GM20431 (cell line): ENCODE data around the gene RBL2.
"Not testable (repeated sequence)": the region's sequence is repeated elsewhere in the genome, so short reads cannot be mapped to it uniquely, and the experiment has no call there.

ENCODE experiments used
- in situ Hi-C: fragments of 300-500 bp; cut with MseI, MboI; formaldehyde crosslinking; loops from one replicate; pipeline ENCODE4 v1.15.0; 2020; ENCODE audit warnings: low sequenced_read_pairs; ENCODE audit not compliant: unreplicated experiment

The RBL2 gene, protein sequence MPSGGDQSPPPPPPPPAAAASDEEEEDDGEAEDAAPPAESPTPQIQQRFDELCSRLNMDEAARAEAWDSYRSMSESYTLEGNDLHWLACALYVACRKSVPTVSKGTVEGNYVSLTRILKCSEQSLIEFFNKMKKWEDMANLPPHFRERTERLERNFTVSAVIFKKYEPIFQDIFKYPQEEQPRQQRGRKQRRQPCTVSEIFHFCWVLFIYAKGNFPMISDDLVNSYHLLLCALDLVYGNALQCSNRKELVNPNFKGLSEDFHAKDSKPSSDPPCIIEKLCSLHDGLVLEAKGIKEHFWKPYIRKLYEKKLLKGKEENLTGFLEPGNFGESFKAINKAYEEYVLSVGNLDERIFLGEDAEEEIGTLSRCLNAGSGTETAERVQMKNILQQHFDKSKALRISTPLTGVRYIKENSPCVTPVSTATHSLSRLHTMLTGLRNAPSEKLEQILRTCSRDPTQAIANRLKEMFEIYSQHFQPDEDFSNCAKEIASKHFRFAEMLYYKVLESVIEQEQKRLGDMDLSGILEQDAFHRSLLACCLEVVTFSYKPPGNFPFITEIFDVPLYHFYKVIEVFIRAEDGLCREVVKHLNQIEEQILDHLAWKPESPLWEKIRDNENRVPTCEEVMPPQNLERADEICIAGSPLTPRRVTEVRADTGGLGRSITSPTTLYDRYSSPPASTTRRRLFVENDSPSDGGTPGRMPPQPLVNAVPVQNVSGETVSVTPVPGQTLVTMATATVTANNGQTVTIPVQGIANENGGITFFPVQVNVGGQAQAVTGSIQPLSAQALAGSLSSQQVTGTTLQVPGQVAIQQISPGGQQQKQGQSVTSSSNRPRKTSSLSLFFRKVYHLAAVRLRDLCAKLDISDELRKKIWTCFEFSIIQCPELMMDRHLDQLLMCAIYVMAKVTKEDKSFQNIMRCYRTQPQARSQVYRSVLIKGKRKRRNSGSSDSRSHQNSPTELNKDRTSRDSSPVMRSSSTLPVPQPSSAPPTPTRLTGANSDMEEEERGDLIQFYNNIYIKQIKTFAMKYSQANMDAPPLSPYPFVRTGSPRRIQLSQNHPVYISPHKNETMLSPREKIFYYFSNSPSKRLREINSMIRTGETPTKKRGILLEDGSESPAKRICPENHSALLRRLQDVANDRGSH

GRCh38 chr16:53434377-53435065 lies at the start of gene RBL2:
Gene RBL2 (plus strand): TSS chr16:53434471. CDS start chr16:53434557, 86 bp downstream.
- in situ Hi-C loops: no loop called here

DNA sequence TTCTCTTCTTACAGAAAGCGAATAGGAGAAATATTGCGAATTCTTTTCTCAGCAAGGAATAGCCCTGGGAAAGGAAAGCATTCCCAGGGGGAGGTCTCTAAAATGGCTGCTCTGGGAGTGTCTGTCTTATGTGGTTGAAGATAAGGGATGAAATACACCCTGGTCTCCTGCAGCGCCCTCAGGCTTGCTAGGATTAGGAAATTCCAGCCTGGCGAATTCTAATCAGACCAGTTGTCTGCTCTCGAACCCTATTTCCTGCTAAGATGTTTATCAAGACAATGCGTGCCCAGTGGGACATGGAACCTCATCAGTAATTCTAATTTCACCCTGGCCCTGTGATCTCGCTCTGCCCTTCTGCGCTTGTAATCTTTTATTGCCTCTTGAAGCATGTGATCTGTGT lies 49.7 kb upstream of the RBL2 start:
- in situ Hi-C loops: not testable (repeated sequence)

- in situ Hi-C loops: no loop called here
Observed at GRCh38 chr16:53404959-53405358, 29.3 kb upstream of the RBL2 start.

GRCh38 chr16:53412549-53412948 lies 21.7 kb upstream of the RBL2 start:
- in situ Hi-C loops: no loop called here

- in situ Hi-C loops: no loop called here
Observed at GRCh38 chr16:53413864-53414263, 20.4 kb upstream of the RBL2 start.

- in situ Hi-C loops: no loop called here
Observed at GRCh38 chr16:53414381-53414780, 19.9 kb upstream of the RBL2 start.

- in situ Hi-C loops: no loop called here
Observed at GRCh38 chr16:53415504-53415903, 18.8 kb upstream of the RBL2 start.

DNA sequence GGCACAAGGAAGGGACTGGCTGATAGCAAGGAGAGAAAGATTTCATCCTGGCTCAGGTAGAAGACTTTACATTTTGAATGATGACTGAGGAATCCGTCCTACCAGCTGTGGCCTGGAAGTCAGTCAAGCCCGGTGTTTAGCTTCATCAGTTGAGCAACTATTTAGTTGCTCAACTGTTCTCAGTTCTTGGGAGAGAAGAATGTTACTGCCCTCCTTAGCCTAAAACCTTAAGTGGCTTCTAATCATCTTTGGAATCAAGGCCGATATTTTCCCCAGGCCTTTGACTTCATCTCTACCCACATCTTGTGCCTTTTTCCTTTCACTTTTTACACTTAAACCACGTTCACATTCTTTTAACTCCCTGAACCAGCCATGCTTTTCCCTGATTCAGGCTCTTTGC lies 17.3 kb upstream of the RBL2 start:
- in situ Hi-C loops: no loop called here

DNA sequence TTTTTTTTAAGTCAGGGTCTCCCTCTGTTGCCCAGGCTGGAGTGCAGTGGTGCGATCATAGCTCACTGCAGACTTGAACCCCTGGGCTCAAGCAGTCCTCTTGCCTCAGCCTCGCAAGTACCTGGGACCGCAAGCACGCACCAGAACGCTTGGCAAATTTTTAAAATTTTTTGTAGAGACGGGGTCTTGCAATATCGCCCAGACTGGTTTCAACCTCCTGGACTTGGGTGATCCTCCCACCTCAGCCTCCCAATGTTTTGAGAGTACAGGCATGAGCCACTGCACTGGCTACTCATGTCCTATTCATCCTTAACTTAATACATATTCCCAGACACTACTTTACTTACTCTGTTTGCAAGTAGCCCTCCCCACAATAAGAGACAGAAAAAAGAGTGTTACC lies 16.3 kb upstream of the RBL2 start:
- in situ Hi-C loops: no loop called here

DNA sequence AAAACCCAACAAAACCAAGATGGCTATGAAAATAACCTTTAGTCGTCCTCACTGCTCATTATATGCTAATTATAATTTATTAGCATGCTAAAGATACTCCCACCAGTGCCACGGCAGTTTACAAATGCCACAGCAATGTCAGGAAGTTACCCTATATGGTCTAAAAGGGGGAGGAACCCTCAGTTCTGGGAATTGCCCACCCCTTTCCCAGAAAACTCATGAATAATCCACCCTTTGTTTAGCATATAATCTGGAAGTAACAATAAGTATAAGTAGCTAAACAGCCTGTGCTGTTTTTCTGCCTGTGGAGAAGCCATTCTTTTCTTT lies 14.9 kb upstream of the RBL2 start:
- in situ Hi-C loops: not testable (repeated sequence)

GRCh38 chr16:53421248-53421647 lies 13.0 kb upstream of the RBL2 start:
- in situ Hi-C loops: no loop called here

DNA sequence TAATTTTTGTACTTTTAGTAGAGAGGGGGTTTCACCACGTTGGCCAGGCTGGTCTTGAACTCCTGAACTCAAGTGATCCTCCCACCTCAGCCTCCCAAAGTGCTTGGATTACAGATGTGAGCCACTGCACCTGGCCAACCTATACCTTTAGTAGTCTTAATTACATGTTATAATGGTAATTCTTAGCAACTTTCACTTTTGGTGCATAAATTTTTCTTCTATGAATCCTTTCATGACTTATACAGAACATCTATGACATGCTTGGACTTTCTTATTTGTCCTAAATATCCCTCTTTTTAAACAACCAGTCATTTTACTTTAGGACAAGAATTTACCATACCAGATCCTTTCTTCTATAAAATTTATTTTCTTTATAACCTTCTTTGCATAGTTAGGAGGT lies 10.3 kb upstream of the RBL2 start:
- in situ Hi-C loops: not testable (repeated sequence)

GRCh38 chr16:53428681-53429080 lies 5.6 kb upstream of the RBL2 start:
- in situ Hi-C loops: no loop called here

GRCh38 chr16:53429221-53429943 lies 4.9 kb upstream of the RBL2 start:
- in situ Hi-C loops: no loop called here

GRCh38 chr16:53430363-53430762 lies 3.9 kb upstream of the RBL2 start:
- in situ Hi-C loops: no loop called here

DNA sequence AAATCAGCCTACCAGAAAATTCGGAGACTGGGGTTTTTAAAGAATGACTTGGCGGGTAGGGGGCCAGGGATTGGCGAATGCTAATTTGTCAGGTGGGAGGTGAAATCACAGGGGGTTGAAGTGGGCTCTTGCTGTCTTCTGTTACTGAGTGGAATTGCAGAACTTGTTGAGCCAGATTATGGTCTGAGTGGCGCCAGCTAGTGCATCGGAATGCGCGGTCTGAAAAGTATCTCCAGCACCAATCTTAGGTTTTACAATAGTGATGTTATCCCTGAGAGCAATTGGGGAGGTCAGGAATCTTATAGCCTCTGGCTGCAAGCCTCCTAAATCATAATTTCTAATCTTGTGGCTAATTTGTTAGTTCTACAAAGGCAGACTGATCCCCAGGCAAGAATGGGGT lies 762 bp upstream of the RBL2 start:
- in situ Hi-C loops: no loop called here

- in situ Hi-C loops: no loop called here
Observed at GRCh38 chr16:53433930-53434376, 318 bp upstream of the RBL2 start.

DNA sequence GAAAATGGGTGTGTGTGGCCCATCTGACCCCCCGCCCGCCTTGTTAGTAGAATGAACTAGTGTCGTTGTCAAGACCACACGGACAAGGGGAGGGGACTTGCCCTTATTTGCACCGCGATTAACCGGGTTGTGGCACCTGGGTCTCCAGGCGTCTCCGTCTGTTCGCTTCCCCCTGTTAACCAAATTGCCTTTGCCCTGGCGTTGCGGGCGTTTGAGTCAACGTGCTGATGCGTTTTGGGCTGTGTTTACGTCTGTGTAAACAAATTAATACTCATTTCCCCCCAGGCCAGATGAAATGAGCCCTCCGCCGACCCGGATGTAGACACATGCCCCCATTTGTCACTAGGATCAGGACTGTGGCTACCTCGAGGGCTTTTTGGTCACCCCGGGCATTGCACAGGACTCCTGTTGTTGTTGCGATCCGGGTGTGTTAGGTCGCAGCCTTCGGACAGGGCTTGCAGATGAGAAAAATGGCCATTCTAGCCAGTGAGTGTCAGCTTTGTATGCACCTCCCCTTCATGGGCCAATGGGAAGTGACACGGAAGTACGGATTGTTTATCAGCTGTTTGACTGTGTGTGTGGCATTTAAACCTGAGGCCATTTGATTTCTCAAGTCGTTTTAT lies 906 bp downstream of the RBL2 start:
- in situ Hi-C loops: no loop called here

- in situ Hi-C loops: no loop called here
Observed at GRCh38 chr16:53440125-53440524, 5.9 kb downstream of the RBL2 start.
